ENCODE results near the gene LPIN3.

- TF ChIP-seq, protein P1, sequence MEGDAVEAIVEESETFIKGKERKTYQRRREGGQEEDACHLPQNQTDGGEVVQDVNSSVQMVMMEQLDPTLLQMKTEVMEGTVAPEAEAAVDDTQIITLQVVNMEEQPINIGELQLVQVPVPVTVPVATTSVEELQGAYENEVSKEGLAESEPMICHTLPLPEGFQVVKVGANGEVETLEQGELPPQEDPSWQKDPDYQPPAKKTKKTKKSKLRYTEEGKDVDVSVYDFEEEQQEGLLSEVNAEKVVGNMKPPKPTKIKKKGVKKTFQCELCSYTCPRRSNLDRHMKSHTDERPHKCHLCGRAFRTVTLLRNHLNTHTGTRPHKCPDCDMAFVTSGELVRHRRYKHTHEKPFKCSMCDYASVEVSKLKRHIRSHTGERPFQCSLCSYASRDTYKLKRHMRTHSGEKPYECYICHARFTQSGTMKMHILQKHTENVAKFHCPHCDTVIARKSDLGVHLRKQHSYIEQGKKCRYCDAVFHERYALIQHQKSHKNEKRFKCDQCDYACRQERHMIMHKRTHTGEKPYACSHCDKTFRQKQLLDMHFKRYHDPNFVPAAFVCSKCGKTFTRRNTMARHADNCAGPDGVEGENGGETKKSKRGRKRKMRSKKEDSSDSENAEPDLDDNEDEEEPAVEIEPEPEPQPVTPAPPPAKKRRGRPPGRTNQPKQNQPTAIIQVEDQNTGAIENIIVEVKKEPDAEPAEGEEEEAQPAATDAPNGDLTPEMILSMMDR (IDR thresholded peaks at IDR 0.05) = no peak
- TF ChIP-seq POLR2A (IDR thresholded peaks at IDR 0.05) = no peak
These were observed 19.6 kb upstream of the LPIN3 start for GRCh38 chr20:41320976-41321375.

Data from Peyer's patch (tissue), 4 donors.